Measurements from ENCODE around the gene LIMS2.

Gene LIMS2

GRCh38 chr2:127644066-127645025 is 31.0 kb downstream of the LIMS2 start:
- DNase-seq = peak; percentile 8

GRCh38 chr2:127643439-127644065 is 31.8 kb downstream of the LIMS2 start:
- no peak for DNase-seq

GRCh38 chr2:127642706-127643438 is 32.5 kb downstream of the LIMS2 start:
- no peak for DNase-seq

- no peak for DNase-seq
Observed at GRCh38 chr2:127641846-127642507, 33.4 kb downstream of the LIMS2 start.

- DNase-seq = no peak
Observed at GRCh38 chr2:127641133-127641532, 34.2 kb downstream of the LIMS2 start.

GRCh38 chr2:127640082-127641072 is 35.0 kb downstream of the LIMS2 start:
- peak; percentile 8 for DNase-seq

- no peak for DNase-seq
Observed at GRCh38 chr2:127639111-127639474, 36.2 kb downstream of the LIMS2 start.

- no peak for DNase-seq
Observed at GRCh38 chr2:127638361-127639110, 36.8 kb downstream of the LIMS2 start.

GRCh38 chr2:127637725-127638252 is 37.5 kb downstream of the LIMS2 start:
- peak; percentile 20 for DNase-seq

GRCh38 chr2:127637236-127637630 is 38.1 kb downstream of the LIMS2 start:
- no peak for DNase-seq

GRCh38 chr2:127636248-127637235 is 38.8 kb downstream of the LIMS2 start:
- no peak for DNase-seq

- no peak for DNase-seq
Observed at GRCh38 chr2:127635380-127636237, 39.7 kb downstream of the LIMS2 start.

GRCh38 chr2:127634626-127635379 is 40.5 kb downstream of the LIMS2 start:
- DNase-seq = no peak

- no peak for DNase-seq
Observed at GRCh38 chr2:127634066-127634617, 41.2 kb downstream of the LIMS2 start.

GRCh38 chr2:127633556-127634065 is 41.7 kb downstream of the LIMS2 start:
- DNase-seq = no peak

GRCh38 chr2:127632592-127633489 is 42.5 kb downstream of the LIMS2 start:
- DNase-seq = no peak
